OCI-LY7 (cell line): ENCODE results near the gene TDRD10. TPM values are rescaled to one million over a fixed set of nuclear protein-coding genes. Genes with fewer than 3 reads are reported as not detected.

Experiments
- BruUV-seq: library from RNA; stranded (reverse); fragments of 400-500 nt; replicated peaks from 2 replicates; lab custom pipeline; 2021; lab: Mats Ljungman, UMichigan
- CTCF ChIA-PET: fragments of 300-600 bp; sonication (Branson Sonifier 250); formaldehyde crosslinking; loops from one replicate; lab custom pipeline; 2022; ENCODE audit warnings: antibody characterized with exemption; ENCODE audit not compliant: unreplicated experiment; lab: Charles Lee
- POLR2A ChIA-PET: fragments of 300-600 bp; sonication (Branson Sonifier 250); formaldehyde crosslinking; loops from one replicate; lab custom pipeline; 2022; ENCODE audit warnings: antibody characterized with exemption; lab: Charles Lee
- DNase-seq: peaks from one replicate; pipeline ENCODE4 v3.0.0-alpha.2; 2015; ENCODE audit warnings: low spot score
- H2AFZ ChIP-seq: fragments of 200-600 bp; sonication (generic), shearing (Covaris generic); 2 replicates; pipeline ENCODE4 v1.6.1; 2014; ENCODE audit warnings: mild to moderate bottlenecking, antibody characterized with exemption, low read length, moderate library complexity
- H3K27ac ChIP-seq: fragments of 200-600 bp; sonication (generic); 2 replicates; pipeline ENCODE4 v1.5.1; 2014; ENCODE audit warnings: mixed run types, low read depth, mild to moderate bottlenecking, moderate library complexity, low read length, inconsistent platforms; ENCODE audit not compliant: poor library complexity, severe bottlenecking
- H3K36me3 ChIP-seq: fragments of 200-600 bp; sonication (generic); 2 replicates; pipeline ENCODE4 v1.6.1; 2014; ENCODE audit warnings: mild to moderate bottlenecking, antibody characterized with exemption, low read length, moderate library complexity, mixed read lengths; ENCODE audit not compliant: insufficient read depth
- H3K4me1 ChIP-seq: fragments of 200-600 bp; sonication (generic); 2 replicates; pipeline ENCODE4 v1.5.1; 2014; ENCODE audit warnings: mild to moderate bottlenecking, low read length; ENCODE audit not compliant: insufficient read depth, poor library complexity, severe bottlenecking
- H3K4me2 ChIP-seq: fragments of 200-600 bp; sonication (generic); 2 replicates; pipeline ENCODE4 v1.6.1; 2014; ENCODE audit warnings: mild to moderate bottlenecking, low read length
- H3K4me3 ChIP-seq: fragments of 200-600 bp; sonication (generic); 2 replicates; pipeline ENCODE4 v1.5.1; 2014; ENCODE audit warnings: mild to moderate bottlenecking, low read depth, low read length; ENCODE audit not compliant: poor library complexity, severe bottlenecking
- H3K79me2 ChIP-seq: fragments of 200-600 bp; sonication (generic); 2 replicates; pipeline ENCODE4 v1.6.1; 2016; ENCODE audit warnings: low read depth, mild to moderate bottlenecking, low read length, moderate library complexity, mixed read lengths; ENCODE audit not compliant: insufficient read depth
- H3K9me2 ChIP-seq: fragments of 200-600 bp; sonication (generic); 2 replicates; pipeline ENCODE4 v1.6.1; 2016; ENCODE audit warnings: mild to moderate bottlenecking, low read length, mixed read lengths; ENCODE audit not compliant: insufficient read depth
- H3K9me3 ChIP-seq: fragments of 200-600 bp; sonication (generic); 2 replicates; pipeline ENCODE4 v1.6.1; 2014; ENCODE audit warnings: mild to moderate bottlenecking, mixed run types, low read length, mixed read lengths
- H4K20me1 ChIP-seq: fragments of 200-600 bp; sonication (generic); 2 replicates; pipeline ENCODE4 v1.6.1; 2014; ENCODE audit warnings: mild to moderate bottlenecking, antibody characterized with exemption, low read length, moderate library complexity, mixed read lengths; ENCODE audit not compliant: insufficient read depth
- CTCF ChIP-seq: fragments of 200-600 bp; sonication (generic); conservative IDR thresholded peaks from 2 replicates; pipeline ENCODE4 v1.5.1; 2014; ENCODE audit warnings: mild to moderate bottlenecking, antibody characterized with exemption, low read length, moderate library complexity, mixed read lengths
- EZH2phosphoT487 ChIP-seq: fragments of 200-600 bp; sonication (generic); IDR thresholded peaks from 2 replicates; pipeline ENCODE4 v1.6.1; 2018; ENCODE audit warnings: low read depth, borderline replicate concordance, mild to moderate bottlenecking, mixed run types, antibody characterized with exemption, low read length, moderate library complexity, mixed read lengths
- intact Hi-C: fragments of 100-400 bp; cut with micrococcal nuclease; formaldehyde crosslinking; loops from one replicate; pipeline ENCODE4 v1.10.0; 2022; ENCODE audit not compliant: unreplicated experiment
- total RNA-seq, 2 experiments: library from RNA; depleted of rRNA in 1 of 2; stranded (reverse); fragments of >200 nt in 1 of 2; shearing (Covaris generic) in 1 of 2; gene quantifications; 2 replicates each; pipeline ENCODE4 v1.2.3, GENCODE V29; 2014 to 2022

Gene TDRD10
- total RNA-seq, 2 experiments from 2014 or later = 0.13 TPM; not detected in 1

DNA sequence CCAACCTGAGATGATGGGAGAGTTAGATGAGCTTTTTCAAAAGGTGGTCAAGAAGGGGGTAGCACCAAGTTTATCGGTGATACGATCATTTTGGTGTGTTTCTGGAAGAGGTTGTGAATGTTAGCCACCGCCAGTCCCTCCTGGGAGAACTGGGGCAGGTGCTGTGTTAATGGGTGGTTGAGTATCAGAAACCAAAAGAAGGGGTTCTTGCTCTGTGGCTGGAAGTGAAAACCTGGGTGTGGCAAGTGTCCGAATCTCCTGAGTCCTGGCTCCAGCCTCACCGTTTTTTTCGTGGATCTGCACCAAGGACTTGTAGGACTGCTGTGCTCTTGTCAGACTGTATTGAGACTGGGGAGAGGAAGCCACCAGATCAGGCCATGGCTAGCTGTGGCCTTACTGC is 48.6 kb downstream of the TDRD10 start:
- DNase-seq = no peak

GRCh38 chr1:154551474-154551873 is 49.5 kb downstream of the TDRD10 start:
- H3K9me3 ChIP-seq = no peaks in the 10 kb centered on the region
- no peak for TF ChIP-seq CTCF
- peaks cover 87% of the 10 kb centered on the region for H3K36me3 ChIP-seq
- no peak overlapping the region for H3K4me3 ChIP-seq
- intact Hi-C loops = no loop called here
- no peak for DNase-seq
- no TSS peak for BruUV-seq
- no peak overlapping the region for H2AFZ ChIP-seq
- H3K4me2 ChIP-seq = no peak overlapping the region
- H3K9me2 ChIP-seq = no peaks in the 10 kb centered on the region
- no peak overlapping the region for H3K27ac ChIP-seq
- peaks cover 5% of the 10 kb centered on the region; the same call in 1 of the 2 replicates for H4K20me1 ChIP-seq
- ChIA-PET CTCF (no interaction called here), POLR2A (no interaction called here)
- peaks cover 5% of the 10 kb centered on the region for H3K4me1 ChIP-seq
- peaks cover 9% of the 10 kb centered on the region for H3K79me2 ChIP-seq

More for the DNA sequence above, 48.6 kb downstream of the TDRD10 start:
- Histone ChIP-seq H3K79me2 (peaks cover under 1% of the 10 kb centered on the region; the same call in 1 of the 2 replicates), H3K27ac (no peak overlapping the region), H3K4me2 (no peak overlapping the region), H2AFZ (no peak overlapping the region), H3K9me3 (no peaks in the 10 kb centered on the region), H4K20me1 (no peaks in the 10 kb centered on the region), H3K36me3 (peaks cover 79% of the 10 kb centered on the region), H3K4me3 (no peak overlapping the region), H3K4me1 (no peaks in the 10 kb centered on the region), H3K9me2 (no peaks in the 10 kb centered on the region)
- no TSS peak for BruUV-seq
- intact Hi-C loops = no loop called here
- ChIA-PET POLR2A (no interaction called here), CTCF (no interaction called here)
- no peak for TF ChIP-seq CTCF
- no peak for TF ChIP-seq EZH2phosphoT487

GRCh38 chr1:154552036-154552435 is 50.0 kb downstream of the TDRD10 start:
- intact Hi-C loops = no loop called here
- Histone ChIP-seq H3K79me2 (peaks cover 15% of the 10 kb centered on the region), H2AFZ (no peak overlapping the region), H3K4me3 (no peak overlapping the region), H3K4me2 (no peak overlapping the region), H3K9me2 (no peaks in the 10 kb centered on the region), H3K4me1 (peaks cover 11% of the 10 kb centered on the region), H3K36me3 (peaks cover 88% of the 10 kb centered on the region), H4K20me1 (peaks cover 10% of the 10 kb centered on the region; the same call in 1 of the 2 replicates), H3K9me3 (no peaks in the 10 kb centered on the region), H3K27ac (no peak overlapping the region)
- POLR2A ChIA-PET = no interaction called here
- no peak for DNase-seq
- no TSS peak for BruUV-seq
- CTCF ChIA-PET = no interaction called here
- TF ChIP-seq EZH2phosphoT487 = no peak
- TF ChIP-seq CTCF = no peak
